ENCODE measurements around the gene L3HYPDH. TPM values are rescaled to one million over a fixed set of nuclear protein-coding genes. Genes with fewer than 3 reads are reported as not detected.

L3HYPDH gene
- total RNA-seq, 1 donor from 2014 or later: 57.2 TPM

DNA sequence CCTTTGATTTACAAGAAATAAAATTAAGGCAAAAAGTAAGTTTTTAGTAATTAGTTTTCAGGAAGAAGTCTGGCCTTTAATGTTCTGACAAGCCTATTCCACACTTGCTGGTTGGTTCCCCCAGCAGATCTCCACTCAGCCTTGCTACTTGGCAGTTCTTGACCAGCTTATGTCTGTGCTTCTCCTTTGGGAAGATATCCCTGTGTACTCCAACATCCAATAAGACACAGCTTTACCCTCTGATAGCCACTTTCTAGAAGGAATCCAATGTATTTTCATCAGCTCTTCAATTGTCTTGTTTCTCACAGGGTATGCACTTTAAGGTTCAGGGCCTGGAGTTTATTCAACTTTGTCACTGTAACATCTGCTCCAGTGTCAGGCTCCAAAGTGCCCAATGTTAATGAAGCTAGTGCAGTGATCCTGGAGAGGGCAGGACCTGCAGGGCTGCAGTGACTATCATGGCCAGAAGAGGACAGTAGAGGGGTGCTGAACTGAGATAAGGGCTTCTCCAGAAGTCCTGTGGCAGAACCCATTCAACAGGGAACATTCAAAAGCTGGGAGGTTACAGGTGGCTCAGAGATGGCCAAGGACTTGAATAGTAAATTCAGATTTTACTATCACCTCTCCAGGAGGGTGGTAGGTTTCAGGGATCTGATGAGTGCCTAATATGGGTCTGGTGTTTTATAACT lies 23.0 kb upstream of the L3HYPDH start:
- H2AFZ ChIP-seq (ENCODE audit: low read depth, low read length): no peak overlapping the region
- no peak overlapping the region for H3K4me3 ChIP-seq (ENCODE audit: insufficient read depth, low read depth, low read length)
- peaks cover 5% of the 10 kb centered on the region for H3K4me1 Mint-ChIP-seq (ENCODE audit: low read depth, unreplicated experiment)
- no peak overlapping the region for H3K27ac Mint-ChIP-seq (ENCODE audit: unreplicated experiment)
- DNase-seq (ENCODE audit: low read depth) (peak; percentile 10), FAIRE-seq (no peak)
- no peaks in the 10 kb centered on the region for H3K9me3 ChIP-seq (ENCODE audit: insufficient read depth, low read depth, low read length)
- H3K79me2 ChIP-seq (ENCODE audit: insufficient read depth, low read length): peaks cover 6% of the 10 kb centered on the region
- H3K27ac ChIP-seq (ENCODE audit: low read depth, low read length): no peak overlapping the region
- H3K4me2 ChIP-seq (ENCODE audit: low read length): no peak overlapping the region
- peaks cover 6% of the 10 kb centered on the region for H4K20me1 ChIP-seq (ENCODE audit: insufficient read depth, low read length)
- no peaks in the 10 kb centered on the region for H3K9me3 Mint-ChIP-seq (ENCODE audit: unreplicated experiment)
- no peak overlapping the region for H3K9ac ChIP-seq (ENCODE audit: low read length)
- TF ChIP-seq, protein P1, sequence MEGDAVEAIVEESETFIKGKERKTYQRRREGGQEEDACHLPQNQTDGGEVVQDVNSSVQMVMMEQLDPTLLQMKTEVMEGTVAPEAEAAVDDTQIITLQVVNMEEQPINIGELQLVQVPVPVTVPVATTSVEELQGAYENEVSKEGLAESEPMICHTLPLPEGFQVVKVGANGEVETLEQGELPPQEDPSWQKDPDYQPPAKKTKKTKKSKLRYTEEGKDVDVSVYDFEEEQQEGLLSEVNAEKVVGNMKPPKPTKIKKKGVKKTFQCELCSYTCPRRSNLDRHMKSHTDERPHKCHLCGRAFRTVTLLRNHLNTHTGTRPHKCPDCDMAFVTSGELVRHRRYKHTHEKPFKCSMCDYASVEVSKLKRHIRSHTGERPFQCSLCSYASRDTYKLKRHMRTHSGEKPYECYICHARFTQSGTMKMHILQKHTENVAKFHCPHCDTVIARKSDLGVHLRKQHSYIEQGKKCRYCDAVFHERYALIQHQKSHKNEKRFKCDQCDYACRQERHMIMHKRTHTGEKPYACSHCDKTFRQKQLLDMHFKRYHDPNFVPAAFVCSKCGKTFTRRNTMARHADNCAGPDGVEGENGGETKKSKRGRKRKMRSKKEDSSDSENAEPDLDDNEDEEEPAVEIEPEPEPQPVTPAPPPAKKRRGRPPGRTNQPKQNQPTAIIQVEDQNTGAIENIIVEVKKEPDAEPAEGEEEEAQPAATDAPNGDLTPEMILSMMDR (IDR thresholded peaks at IDR 0.05; ENCODE audit: insufficient read depth, low read depth, low read length): peak; percentile 90
- no peak for TF ChIP-seq EZH2 (IDR thresholded peaks at IDR 0.05; ENCODE audit: insufficient read depth, low read length)
- no peak overlapping the region for H3K4me3 Mint-ChIP-seq (ENCODE audit: unreplicated experiment)
- H3K36me3 Mint-ChIP-seq (ENCODE audit: low read depth, unreplicated experiment): peaks cover 1% of the 10 kb centered on the region
- H3K27me3 Mint-ChIP-seq (ENCODE audit: low read depth, unreplicated experiment): no peaks in the 10 kb centered on the region
- no peaks in the 10 kb centered on the region for H3K4me1 ChIP-seq (ENCODE audit: insufficient read depth, low read length)
- peaks cover 4% of the 10 kb centered on the region for H3K36me3 ChIP-seq (ENCODE audit: insufficient read depth, low read length)
- no peaks in the 10 kb centered on the region for H3K27me3 ChIP-seq (ENCODE audit: insufficient read depth, low read length)

DNA sequence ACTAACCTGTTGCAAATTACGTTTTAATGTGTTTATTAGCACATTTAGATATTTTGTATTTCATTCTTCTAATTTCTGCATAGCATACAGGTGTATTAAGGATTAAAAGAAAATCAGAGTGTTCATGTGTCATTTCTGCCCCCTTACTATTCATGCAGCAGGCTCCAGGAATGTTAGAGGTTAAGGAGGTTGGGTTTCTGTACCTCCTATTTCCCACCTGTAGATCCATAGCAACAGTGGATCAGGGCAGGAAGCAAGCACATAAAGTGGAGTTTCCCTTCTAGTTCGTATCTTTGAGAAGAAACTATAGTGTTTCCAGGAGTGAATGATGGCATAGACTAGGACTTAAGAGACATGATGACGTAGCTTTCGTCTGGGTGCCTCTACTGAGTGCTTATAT lies 19.0 kb upstream of the L3HYPDH start:
- no peaks in the 10 kb centered on the region for H3K4me1 Mint-ChIP-seq (ENCODE audit: low read depth, unreplicated experiment)

More for the DNA sequence above, 19.0 kb upstream of the L3HYPDH start:
- H3K27ac ChIP-seq (ENCODE audit: low read depth, low read length): no peak overlapping the region
- FAIRE-seq (no peak), DNase-seq (ENCODE audit: low read depth) (no peak)
- no peak overlapping the region for H2AFZ ChIP-seq (ENCODE audit: low read depth, low read length)
- TF ChIP-seq, protein P1 (IDR thresholded peaks at IDR 0.05; ENCODE audit: insufficient read depth, low read depth, low read length): no peak
- TF ChIP-seq EZH2 (IDR thresholded peaks at IDR 0.05; ENCODE audit: insufficient read depth, low read length): no peak
- no peak overlapping the region for H3K4me3 ChIP-seq (ENCODE audit: insufficient read depth, low read depth, low read length)
- Mint-ChIP-seq H3K27ac (ENCODE audit: unreplicated experiment) (no peak overlapping the region), H3K4me3 (ENCODE audit: unreplicated experiment) (no peak overlapping the region), H3K27me3 (ENCODE audit: low read depth, unreplicated experiment) (no peaks in the 10 kb centered on the region), H3K9me3 (ENCODE audit: unreplicated experiment) (no peaks in the 10 kb centered on the region), H3K36me3 (ENCODE audit: low read depth, unreplicated experiment) (peaks cover 1% of the 10 kb centered on the region)
- peaks cover 12% of the 10 kb centered on the region for H4K20me1 ChIP-seq (ENCODE audit: insufficient read depth, low read length)
- no peaks in the 10 kb centered on the region for H3K4me1 ChIP-seq (ENCODE audit: insufficient read depth, low read length)
- no peaks in the 10 kb centered on the region for H3K27me3 ChIP-seq (ENCODE audit: insufficient read depth, low read length)
- peaks cover 10% of the 10 kb centered on the region for H3K79me2 ChIP-seq (ENCODE audit: insufficient read depth, low read length)
- no peak overlapping the region for H3K9ac ChIP-seq (ENCODE audit: low read length)
- H3K9me3 ChIP-seq (ENCODE audit: insufficient read depth, low read depth, low read length): no peaks in the 10 kb centered on the region
- H3K36me3 ChIP-seq (ENCODE audit: insufficient read depth, low read length): peaks cover 10% of the 10 kb centered on the region
- H3K4me2 ChIP-seq (ENCODE audit: low read length): no peak overlapping the region
